Ovary (tissue), 3 donors: ENCODE measurements around the gene NPM3.

ENCODE experiments used
- EP300 ChIP-seq: sonication (generic); formaldehyde crosslinking; IDR thresholded peaks from one replicate; pipeline ENCODE4 v1.6.1; 2017; ENCODE audit warnings: antibody characterized with exemption
- TF ChIP-seq, protein P1 (sequence below), 3 donors: fragments of 450-650 bp in 2 of 3; fragments of 200-600 bp in 1 of 3; IDR thresholded peaks; one replicate each; pipeline versions ENCODE4 v1.5.1 to v1.8.0; 2016 to 2022; ENCODE audit warnings: antibody characterized with exemption in 3 of 3, mild to moderate bottlenecking in 1 of 3
- donor health status: DM: no; HTN: no; CAD: no.

DNA sequence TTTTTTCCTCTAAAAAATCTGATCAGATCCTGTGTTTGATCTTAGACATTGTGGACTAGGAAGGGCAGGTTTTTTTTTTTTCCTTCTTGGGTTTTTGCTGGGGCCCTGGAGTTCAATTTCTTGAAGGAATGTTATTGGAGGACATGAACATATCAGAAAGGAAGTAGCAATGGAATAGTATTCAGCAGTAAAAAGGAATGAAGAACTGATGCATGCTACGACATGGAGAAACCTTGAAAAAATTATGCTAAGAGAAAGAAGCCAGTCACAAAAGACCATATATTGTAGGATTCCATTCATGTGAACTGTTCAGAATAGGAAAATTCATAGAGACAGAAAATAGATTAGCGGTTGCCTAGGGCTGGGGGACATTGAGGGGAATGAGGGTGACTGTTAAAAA lies 41.3 kb downstream of the NPM3 start:
- TF ChIP-seq, protein P1, sequence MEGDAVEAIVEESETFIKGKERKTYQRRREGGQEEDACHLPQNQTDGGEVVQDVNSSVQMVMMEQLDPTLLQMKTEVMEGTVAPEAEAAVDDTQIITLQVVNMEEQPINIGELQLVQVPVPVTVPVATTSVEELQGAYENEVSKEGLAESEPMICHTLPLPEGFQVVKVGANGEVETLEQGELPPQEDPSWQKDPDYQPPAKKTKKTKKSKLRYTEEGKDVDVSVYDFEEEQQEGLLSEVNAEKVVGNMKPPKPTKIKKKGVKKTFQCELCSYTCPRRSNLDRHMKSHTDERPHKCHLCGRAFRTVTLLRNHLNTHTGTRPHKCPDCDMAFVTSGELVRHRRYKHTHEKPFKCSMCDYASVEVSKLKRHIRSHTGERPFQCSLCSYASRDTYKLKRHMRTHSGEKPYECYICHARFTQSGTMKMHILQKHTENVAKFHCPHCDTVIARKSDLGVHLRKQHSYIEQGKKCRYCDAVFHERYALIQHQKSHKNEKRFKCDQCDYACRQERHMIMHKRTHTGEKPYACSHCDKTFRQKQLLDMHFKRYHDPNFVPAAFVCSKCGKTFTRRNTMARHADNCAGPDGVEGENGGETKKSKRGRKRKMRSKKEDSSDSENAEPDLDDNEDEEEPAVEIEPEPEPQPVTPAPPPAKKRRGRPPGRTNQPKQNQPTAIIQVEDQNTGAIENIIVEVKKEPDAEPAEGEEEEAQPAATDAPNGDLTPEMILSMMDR (IDR thresholded peaks at IDR 0.05): no peak
- no peak for TF ChIP-seq EP300
